Activated B cell treated with CpG ODN at 0.5 μM for 24 hours (primary cell): ENCODE measurements around the gene PROC. TPM values are rescaled to one million over a fixed set of nuclear protein-coding genes. Genes with fewer than 3 reads are reported as not detected.

Experiments used
- ATAC-seq: fragments of 200-7000 bp; cut with Tn5 transposase; one replicate; pipeline ENCODE4 v1.10.0; 2021; ENCODE audit warnings: low read depth, mild to moderate bottlenecking, moderate library complexity
- CTCF ChIA-PET: fragments of 350-600 bp; sonication (Branson Sonifier 250); formaldehyde crosslinking; loops from one replicate; lab custom pipeline; 2021; ENCODE audit warnings: antibody characterized with exemption; lab: Charles Lee
- POLR2A ChIA-PET: fragments of 350-600 bp; sonication (Branson Sonifier 250); formaldehyde crosslinking; loops from one replicate; lab custom pipeline; 2021; ENCODE audit warnings: antibody characterized with exemption; lab: Charles Lee
- DNase-seq: peaks from one replicate; pipeline ENCODE4 v3.0.0; 2022
- H3K27ac Mint-ChIP-seq: one replicate; pipeline ENCODE4 v1.8.0; 2020; ENCODE audit warnings: mixed read lengths
- H3K27me3 Mint-ChIP-seq: one replicate; pipeline ENCODE4 v1.8.0; 2021; ENCODE audit warnings: mixed read lengths
- H3K36me3 Mint-ChIP-seq: one replicate; pipeline ENCODE4 v1.8.0; 2021; ENCODE audit warnings: low read depth, mixed read lengths
- H3K4me1 Mint-ChIP-seq: one replicate; pipeline ENCODE4 v1.8.0; 2021; ENCODE audit warnings: mixed read lengths
- H3K4me3 Mint-ChIP-seq: one replicate; pipeline ENCODE4 v1.8.0; 2020; ENCODE audit warnings: mild to moderate bottlenecking, mixed read lengths
- H3K9me3 Mint-ChIP-seq: one replicate; pipeline ENCODE4 v1.8.0; 2020; ENCODE audit warnings: mixed read lengths
- CTCF ChIP-seq: fragments of 200-600 bp; IDR thresholded peaks from one replicate; pipeline ENCODE4 v1.8.0; 2022; ENCODE audit warnings: antibody characterized with exemption, mild to moderate bottlenecking
- intact Hi-C: fragments of 100-400 bp; cut with micrococcal nuclease; formaldehyde crosslinking; loops from one replicate; pipeline ENCODE4 v1.15.1; 2024
- total RNA-seq: library from RNA; stranded (reverse); gene quantifications from 2 replicates; pipeline ENCODE4 v1.2.3, GENCODE V29; 2022

PROC gene
- total RNA-seq, 1 donor from 2014 or later: not detected

GRCh38 chr2:127462461-127462860, 44.2 kb downstream of the PROC start:
- ChIA-PET CTCF (no interaction called here), POLR2A (no interaction called here)
- H3K36me3 Mint-ChIP-seq: peaks cover 4% of the 10 kb centered on the region
- DNase-seq: no peak
- H3K27ac Mint-ChIP-seq: no peak overlapping the region
- intact Hi-C loops: no loop called here
- H3K9me3 Mint-ChIP-seq: no peaks in the 10 kb centered on the region
- no peaks in the 10 kb centered on the region for H3K27me3 Mint-ChIP-seq
- H3K4me1 Mint-ChIP-seq: peaks cover 6% of the 10 kb centered on the region
- no peak overlapping the region for H3K4me3 Mint-ChIP-seq
- no peak for TF ChIP-seq CTCF
- no peak for ATAC-seq

DNA sequence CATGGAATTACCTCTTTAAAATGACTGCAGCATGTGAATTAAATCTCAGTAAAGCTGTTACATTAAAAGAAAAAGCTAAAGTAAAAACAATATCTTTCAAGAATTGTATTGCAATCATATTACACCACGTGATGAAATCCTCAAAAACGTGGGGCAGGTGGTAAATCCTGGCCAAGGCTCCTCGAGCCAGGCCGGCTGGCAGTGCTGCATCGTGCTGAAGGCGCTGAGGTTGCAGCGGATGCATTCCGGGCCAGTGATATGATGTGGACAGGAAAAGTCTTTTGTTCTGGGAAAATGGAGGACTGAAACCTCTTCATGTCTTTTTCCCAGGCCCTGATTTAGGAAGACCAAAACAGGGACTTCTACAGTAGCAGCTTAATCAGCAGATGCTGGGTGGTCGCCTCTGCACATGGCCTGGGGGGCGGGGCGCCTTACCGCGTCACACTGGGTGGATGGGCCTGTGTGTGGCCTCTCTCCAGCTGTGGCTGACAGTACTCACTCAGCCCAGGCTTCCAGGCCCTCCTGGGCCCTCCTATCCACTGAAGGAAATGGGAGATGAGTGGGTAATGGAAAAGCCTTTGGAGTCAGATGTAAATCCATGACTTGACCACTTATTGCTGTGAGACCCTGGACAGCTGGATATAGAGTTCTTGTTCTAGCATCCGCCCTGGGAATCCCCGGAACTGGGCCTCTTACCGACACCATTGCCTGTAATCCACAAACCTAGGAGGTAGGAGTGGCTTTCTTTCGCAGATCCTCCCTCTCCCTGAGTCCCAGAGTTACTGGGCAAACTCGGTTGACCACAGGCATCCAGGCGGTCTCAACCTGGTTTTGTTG, 45.1 kb downstream of the PROC start:
- CTCF ChIA-PET: no interaction called here
- DNase-seq: no peak
- intact Hi-C loops: no loop called here
- TF ChIP-seq CTCF: no peak
- Mint-ChIP-seq H3K4me3 (no peak overlapping the region), H3K27ac (no peak overlapping the region), H3K36me3 (peaks cover 11% of the 10 kb centered on the region), H3K4me1 (no peaks in the 10 kb centered on the region), H3K9me3 (no peaks in the 10 kb centered on the region), H3K27me3 (no peaks in the 10 kb centered on the region)
- no peak for ATAC-seq
- POLR2A ChIA-PET: no interaction called here

GRCh38 chr2:127464470-127465257, 46.4 kb downstream of the PROC start:
- H3K27ac Mint-ChIP-seq: no peak overlapping the region
- ChIA-PET CTCF (interaction anchor here (1.6 kb wide), 1 partner anchor 14 kb away, joined by 5 read pairs; no protein-coding TSS in a partner anchor), POLR2A (no interaction called here)
- no peak overlapping the region for H3K4me3 Mint-ChIP-seq
- H3K9me3 Mint-ChIP-seq: no peaks in the 10 kb centered on the region
- TF ChIP-seq CTCF: no peak
- H3K4me1 Mint-ChIP-seq: no peaks in the 10 kb centered on the region
- H3K27me3 Mint-ChIP-seq: no peaks in the 10 kb centered on the region
- H3K36me3 Mint-ChIP-seq: peaks cover 20% of the 10 kb centered on the region
- DNase-seq (no peak), ATAC-seq (no peak)
- intact Hi-C loops: no loop called here

DNA sequence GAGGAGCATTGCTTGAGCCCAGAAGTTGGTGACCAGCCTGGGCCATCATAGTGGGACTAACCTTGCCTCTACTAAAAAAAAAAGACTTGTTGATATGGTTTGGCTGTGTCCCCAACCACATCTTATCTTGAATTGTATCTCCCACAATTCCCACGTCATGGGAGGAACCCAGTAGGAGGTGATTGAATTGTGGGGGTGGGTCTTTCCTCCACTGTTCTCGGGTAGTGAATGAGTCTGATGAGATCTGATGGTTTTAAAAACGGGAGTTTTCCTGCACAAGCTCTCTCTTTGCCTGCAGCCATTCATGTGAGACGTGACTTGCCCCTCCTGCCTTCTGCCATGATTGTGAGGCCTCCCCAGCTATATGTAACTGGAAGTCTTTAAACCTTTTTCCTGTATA, 47.0 kb downstream of the PROC start:
- no peak for TF ChIP-seq CTCF
- intact Hi-C loops: no loop called here
- Mint-ChIP-seq H3K9me3 (no peaks in the 10 kb centered on the region), H3K4me1 (no peaks in the 10 kb centered on the region), H3K27ac (no peak overlapping the region), H3K4me3 (no peak overlapping the region), H3K36me3 (peaks cover 20% of the 10 kb centered on the region), H3K27me3 (no peaks in the 10 kb centered on the region)
- DNase-seq (no peak), ATAC-seq (no peak)
- ChIA-PET POLR2A (no interaction called here), CTCF (interaction anchor here (1.6 kb wide), 1 partner anchor 14 kb away, joined by 5 read pairs; no protein-coding TSS in a partner anchor)

DNA sequence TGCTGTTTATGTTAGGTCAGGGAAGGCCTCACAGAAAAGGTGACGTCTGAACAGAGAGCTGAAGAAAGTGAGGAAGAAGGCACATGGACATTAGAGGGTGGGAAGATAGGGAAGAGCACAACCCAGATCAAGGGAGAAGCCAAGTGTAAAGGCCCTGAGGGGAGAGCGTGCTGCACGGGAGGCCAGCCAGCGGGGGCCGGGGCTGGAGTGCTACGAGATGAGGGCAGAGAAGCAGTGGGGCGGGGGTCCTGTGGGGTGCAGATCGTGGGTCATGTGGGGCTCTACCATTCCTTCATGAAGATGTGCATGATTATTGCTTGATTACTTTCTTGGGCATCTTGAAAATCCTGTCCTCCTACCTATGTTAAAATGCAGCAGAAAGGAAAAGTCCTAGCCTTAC, 50.8 kb downstream of the PROC start:
- Mint-ChIP-seq H3K9me3 (no peaks in the 10 kb centered on the region), H3K27ac (no peak overlapping the region)
- ATAC-seq: no peak

More for the DNA sequence above, 50.8 kb downstream of the PROC start:
- Mint-ChIP-seq H3K4me3 (no peak overlapping the region), H3K4me1 (no peaks in the 10 kb centered on the region), H3K36me3 (peaks cover 20% of the 10 kb centered on the region), H3K27me3 (no peaks in the 10 kb centered on the region)
- no peak for DNase-seq
- ChIA-PET POLR2A (no interaction called here), CTCF (no interaction called here)
- intact Hi-C loops: no loop called here
- TF ChIP-seq CTCF: no peak
